Keratinocyte (primary cell): Measurements from ENCODE around the gene UHRF2. TPM values are rescaled to one million over a fixed set of nuclear protein-coding genes. Genes with fewer than 3 reads are reported as not detected.

Experiments
- DNase-seq: peaks from one replicate; pipeline ENCODE4 v3.0.0-alpha.2; 2011; ENCODE audit warnings: low read depth, missing footprints, low spot score
- FAIRE-seq: peaks from 2 replicates; lab custom pipeline; 2011; peaks lifted over from hg19 to GRCh38; lab: Jason Lieb, UNC
- H2AFZ ChIP-seq: 2 replicates; pipeline ENCODE4 v1.6.0; 2012; ENCODE audit warnings: low read length, control low read depth, inconsistent platforms; ENCODE audit not compliant: control insufficient read depth
- H3K27ac ChIP-seq: 2 replicates; pipeline ENCODE4 v1.5.1; 2011; ENCODE audit warnings: low read length; ENCODE audit not compliant: control insufficient read depth, insufficient read depth
- H3K27me3 ChIP-seq: 3 replicates; pipeline ENCODE4 v1.6.0; 2011; ENCODE audit warnings: low read length; ENCODE audit not compliant: control insufficient read depth, insufficient read depth; ENCODE audit errors: extremely low read depth
- H3K36me3 ChIP-seq, 2 experiments: 2 replicates in 1 of 2; 3 replicates in 1 of 2; pipeline ENCODE4 v1.5.1; 2011; ENCODE audit warnings: low read length in 2 of 2, mild to moderate bottlenecking in 1 of 2; ENCODE audit not compliant: control insufficient read depth in 2 of 2, insufficient read depth in 2 of 2; ENCODE audit errors: extremely low read depth in 1 of 2
- H3K4me1 ChIP-seq: 3 replicates; pipeline ENCODE4 v1.5.1; 2011; ENCODE audit warnings: low read length; ENCODE audit not compliant: control insufficient read depth, insufficient read depth; ENCODE audit errors: extremely low read depth
- H3K4me2 ChIP-seq: 3 replicates; pipeline ENCODE4 v1.6.0; 2011; ENCODE audit warnings: low read depth, low read length; ENCODE audit not compliant: control insufficient read depth, insufficient read depth; ENCODE audit errors: extremely low read depth
- H3K4me3 ChIP-seq, 3 experiments: fragments of 200-600 bp in 1 of 3; sonication (generic) in 1 of 3; 2 replicates in 2 of 3; 3 replicates in 1 of 3; pipeline ENCODE4 v1.5.1; 2011 to 2016; ENCODE audit warnings: low read length in 3 of 3, mild to moderate bottlenecking in 3 of 3, control low read depth in 2 of 3, inconsistent platforms in 1 of 3, low read depth in 1 of 3, mixed read lengths in 1 of 3, mixed run types in 1 of 3, moderate library complexity in 1 of 3; ENCODE audit not compliant: control insufficient read depth in 2 of 3, insufficient read depth in 2 of 3; ENCODE audit errors: extremely low read depth in 1 of 3
- H3K79me2 ChIP-seq: 2 replicates; pipeline ENCODE4 v1.6.0; 2012; ENCODE audit warnings: low read length; ENCODE audit not compliant: control insufficient read depth, insufficient read depth
- H3K9ac ChIP-seq: 3 replicates; pipeline ENCODE4 v1.6.0; 2011; ENCODE audit warnings: low read length; ENCODE audit not compliant: control insufficient read depth, insufficient read depth; ENCODE audit errors: extremely low read depth
- H3K9me1 ChIP-seq: 3 replicates; pipeline ENCODE4 v1.6.0; 2011; ENCODE audit warnings: low read length; ENCODE audit not compliant: control insufficient read depth, insufficient read depth; ENCODE audit errors: extremely low read depth
- H3K9me3 ChIP-seq: 2 replicates; pipeline ENCODE4 v1.5.1; 2012; ENCODE audit warnings: low read depth, low read length; ENCODE audit not compliant: control insufficient read depth
- H4K20me1 ChIP-seq: 3 replicates; pipeline ENCODE4 v1.6.0; 2011; ENCODE audit warnings: low read length; ENCODE audit not compliant: control insufficient read depth, insufficient read depth; ENCODE audit errors: extremely low read depth
- EZH2 ChIP-seq: IDR thresholded peaks from one replicate; pipeline ENCODE4 v1.6.1; 2012; ENCODE audit warnings: inconsistent platforms, mild to moderate bottlenecking, low read length, moderate library complexity
- dilution Hi-C: fragments of 300-500 bp; cut with MboI; formaldehyde crosslinking; loops from one replicate; pipeline ENCODE4 v1.7.0; 2020; ENCODE audit warnings: low sequenced_read_pairs; ENCODE audit not compliant: extremely low pct_ligation_motif_present
- polyA plus RNA-seq, 5 experiments: library from polyadenylated mRNA; depleted of rRNA in 3 of 5; stranded (reverse) in 3 of 5; stranded (forward) in 1 of 5; unstranded in 1 of 5; fragments of >200 nt; gene quantifications; 1 replicate in 1 of 5; 2 replicates in 3 of 5; 3 replicates in 1 of 5; pipeline versions ENCODE4 v1.2.1 to v1.2.3, GENCODE V29; 2011 to 2012; ENCODE audit warnings: missing spikeins in 2 of 5, low read depth in 1 of 5, low replicate concordance in 1 of 5
- TF ChIP-seq, protein P1 (sequence below), 3 experiments: IDR thresholded peaks in 1 of 3; conservative IDR thresholded peaks in 1 of 3; optimal IDR thresholded peaks in 1 of 3; 2 replicates in 2 of 3; 3 replicates in 1 of 3; pipeline versions ENCODE3 to v1.5.1; 2011; ENCODE audit warnings: low read length in 3 of 3, mild to moderate bottlenecking in 3 of 3, moderate library complexity in 2 of 3, control low read depth in 1 of 3, inconsistent platforms in 1 of 3; ENCODE audit not compliant: insufficient read depth in 2 of 3; ENCODE audit errors: extremely low read depth in 1 of 3

The UHRF2 gene
- polyA plus RNA-seq, 1 donor (not counting 4 experiments of a cell fraction or from before 2014, with no cell fraction given): 77.0 TPM

DNA sequence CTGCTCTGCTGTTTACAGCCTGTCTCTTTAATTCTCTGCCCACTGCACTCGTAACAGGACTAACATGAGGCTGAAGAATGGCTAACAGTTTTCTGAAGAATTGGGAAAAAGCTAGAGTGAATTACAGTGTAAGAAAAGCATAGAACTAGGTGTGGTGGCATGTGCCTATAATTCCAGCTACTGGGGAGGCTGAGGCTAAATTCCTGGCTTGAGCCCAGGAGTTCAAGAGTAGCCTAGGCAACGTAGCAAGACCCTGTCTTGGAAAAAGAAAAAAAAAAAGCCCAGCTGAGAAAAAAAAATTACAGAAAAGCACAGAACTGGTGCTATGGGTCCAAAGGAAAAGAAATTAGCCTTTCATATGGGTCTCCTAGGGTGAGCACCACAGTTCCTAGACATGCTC is 13.9 kb upstream of the UHRF2 start:
- FAIRE-seq (no peak), DNase-seq (no peak)
- Histone ChIP-seq H3K9ac (no peak overlapping the region), H3K79me2 (no peaks in the 10 kb centered on the region), H3K4me2 (no peak overlapping the region), H3K4me1 (no peaks in the 10 kb centered on the region), H4K20me1 (no peaks in the 10 kb centered on the region), H3K27ac (no peak overlapping the region), H3K9me3 (no peaks in the 10 kb centered on the region), H3K9me1 (no peaks in the 10 kb centered on the region), H3K27me3 (no peaks in the 10 kb centered on the region), H3K4me3 (no peak overlapping the region), H2AFZ (no peak overlapping the region), H3K36me3 (no peaks in the 10 kb centered on the region)
- dilution Hi-C loops: no loop called here
- TF ChIP-seq, protein P1, sequence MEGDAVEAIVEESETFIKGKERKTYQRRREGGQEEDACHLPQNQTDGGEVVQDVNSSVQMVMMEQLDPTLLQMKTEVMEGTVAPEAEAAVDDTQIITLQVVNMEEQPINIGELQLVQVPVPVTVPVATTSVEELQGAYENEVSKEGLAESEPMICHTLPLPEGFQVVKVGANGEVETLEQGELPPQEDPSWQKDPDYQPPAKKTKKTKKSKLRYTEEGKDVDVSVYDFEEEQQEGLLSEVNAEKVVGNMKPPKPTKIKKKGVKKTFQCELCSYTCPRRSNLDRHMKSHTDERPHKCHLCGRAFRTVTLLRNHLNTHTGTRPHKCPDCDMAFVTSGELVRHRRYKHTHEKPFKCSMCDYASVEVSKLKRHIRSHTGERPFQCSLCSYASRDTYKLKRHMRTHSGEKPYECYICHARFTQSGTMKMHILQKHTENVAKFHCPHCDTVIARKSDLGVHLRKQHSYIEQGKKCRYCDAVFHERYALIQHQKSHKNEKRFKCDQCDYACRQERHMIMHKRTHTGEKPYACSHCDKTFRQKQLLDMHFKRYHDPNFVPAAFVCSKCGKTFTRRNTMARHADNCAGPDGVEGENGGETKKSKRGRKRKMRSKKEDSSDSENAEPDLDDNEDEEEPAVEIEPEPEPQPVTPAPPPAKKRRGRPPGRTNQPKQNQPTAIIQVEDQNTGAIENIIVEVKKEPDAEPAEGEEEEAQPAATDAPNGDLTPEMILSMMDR (optimal IDR thresholded peaks at IDR 0.05 in 1 of 3, IDR thresholded peaks at IDR 0.05 in 1 of 3, conservative IDR thresholded peaks at IDR 0.05 in 1 of 3; ENCODE audit: extremely low read depth in 1 of 3, insufficient read depth in 2 of 3, low read length in 3 of 3): no peak
- no peak for TF ChIP-seq EZH2

DNA sequence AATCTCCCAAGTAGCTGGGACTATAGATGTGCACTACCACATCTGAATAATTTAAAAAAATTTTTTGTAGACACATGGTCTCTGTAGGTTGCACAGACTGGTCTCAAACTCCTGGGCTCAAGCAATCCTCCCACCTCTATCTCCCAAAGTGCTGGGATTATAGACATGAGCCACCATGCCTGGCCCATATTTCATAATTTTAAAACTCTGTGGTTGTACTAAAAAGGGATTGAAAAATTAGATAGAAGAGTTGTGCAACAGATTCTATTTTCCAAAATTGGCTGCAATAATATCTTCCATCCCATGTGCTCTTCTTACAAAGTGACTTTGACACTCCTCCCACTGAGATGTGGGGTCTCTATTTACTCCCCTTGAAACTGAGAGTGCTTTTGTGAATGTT is 7.6 kb upstream of the UHRF2 start:
- Histone ChIP-seq H3K79me2 (no peaks in the 10 kb centered on the region), H3K36me3 (no peaks in the 10 kb centered on the region), H3K4me2 (no peak overlapping the region), H3K9me1 (no peaks in the 10 kb centered on the region), H3K9me3 (no peaks in the 10 kb centered on the region), H4K20me1 (no peaks in the 10 kb centered on the region), H3K4me1 (no peaks in the 10 kb centered on the region), H3K27ac (no peak overlapping the region), H3K9ac (no peak overlapping the region), H3K4me3 (no peak overlapping the region), H3K27me3 (no peaks in the 10 kb centered on the region), H2AFZ (no peak overlapping the region)
- dilution Hi-C loops: no loop called here
- FAIRE-seq: no peak
- TF ChIP-seq, protein P1 (optimal IDR thresholded peaks at IDR 0.05 in 1 of 3, IDR thresholded peaks at IDR 0.05 in 1 of 3, conservative IDR thresholded peaks at IDR 0.05 in 1 of 3; ENCODE audit: extremely low read depth in 1 of 3, insufficient read depth in 2 of 3, low read length in 3 of 3): no peak
- no peak for TF ChIP-seq EZH2
- DNase-seq: no peak
